ENCODE results near the gene ALG14. TPM values are rescaled to one million over a fixed set of nuclear protein-coding genes. Genes with fewer than 3 reads are reported as not detected.

Gene ALG14
- total and polyA plus RNA-seq, 2 donors (not counting 3 experiments of a cell fraction or from before 2014, with no cell fraction given): 2.6 to 8.6 TPM

DNA sequence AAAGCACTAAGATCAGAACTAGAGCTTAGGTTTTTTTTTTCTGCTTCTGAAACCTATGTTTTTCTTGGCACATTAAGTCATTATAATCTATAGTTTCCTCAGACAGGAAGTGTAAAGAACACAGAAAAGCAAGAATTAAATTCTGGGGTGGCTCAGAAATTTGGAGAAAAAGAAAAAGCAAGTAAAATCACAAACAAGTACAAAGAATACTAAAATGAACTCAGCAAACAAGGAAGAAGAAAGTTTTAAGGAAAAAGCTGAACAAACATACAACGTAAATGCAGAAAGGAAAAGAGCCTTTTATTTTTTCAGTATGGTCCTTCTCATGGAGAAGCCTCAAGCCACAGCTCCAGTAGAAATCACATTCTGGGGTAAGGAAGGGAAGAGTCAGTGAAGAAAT, 137.3 kb downstream of the ALG14 start:
- peak; percentile 49 for FAIRE-seq
- BruUV-seq (replicated peaks): no TSS peak
- Histone ChIP-seq H3K9ac (replicated peaks; ENCODE audit: extremely low read depth, insufficient read depth, low read length) (peak overlapping the region; percentile 24), H3K79me2 (ENCODE audit: control insufficient read depth, insufficient read depth, low read length) (no peaks in the 10 kb centered on the region), H4K20me1 (replicated peaks; ENCODE audit: control insufficient read depth, extremely low read depth, insufficient read depth, low read length) (no peaks in the 10 kb centered on the region), H3K4me2 (ENCODE audit: insufficient read depth, low read length) (peak overlapping the region; percentile 89), H3K4me1 (ENCODE audit: control insufficient read depth, extremely low read depth, insufficient read depth, low read length) (peaks cover 35% of the 10 kb centered on the region), H3K36me3 (ENCODE audit: control insufficient read depth in 2 of 2, extremely low read depth in 1 of 2, insufficient read depth in 2 of 2, low read length in 2 of 2) (no peaks in the 10 kb centered on the region), H3K9me3 (replicated peaks; ENCODE audit: control insufficient read depth, insufficient read depth, low read length) (no peaks in the 10 kb centered on the region), H3K9me1 (replicated peaks; ENCODE audit: control insufficient read depth, extremely low read depth, insufficient read depth, low read length) (no peaks in the 10 kb centered on the region), H2AFZ (ENCODE audit: low read depth, low read length) (no peak overlapping the region), H3K27ac (ENCODE audit: insufficient read depth, low read depth, low read length) (peak overlapping the region; percentile 54), H3K27me3 (ENCODE audit: control insufficient read depth in 2 of 2, insufficient read depth in 2 of 2, low read length in 2 of 2) (no peaks in the 10 kb centered on the region), H3K4me3 (replicated peaks in 1 of 3; ENCODE audit: insufficient read depth in 1 of 3, low read depth in 1 of 3, low read length in 3 of 3) (no peak overlapping the region)
- CTCF ChIA-PET: interaction anchor here (1.1 to 4.0 kb wide), 9 partner anchors 8 to 108 kb away, joined by 4 to 35 read pairs (median 6); partner anchors contain the start of gene CNN3
- intact Hi-C loops (cut with micrococcal nuclease) (loop anchor here (1.0 kb wide), 1 partner anchor 8 kb away; the partner anchor contains the start of gene CNN3), dilution Hi-C loops (cut with MboI; ENCODE audit: extremely low pct_ligation_motif_present, low sequenced_read_pairs) (no loop called here)
- POLR2A ChIA-PET: interaction anchor here (0.6 kb wide), 1 partner anchor 27 kb away, joined by 3 read pairs; no protein-coding TSS in a partner anchor
- TF ChIP-seq, protein P1, sequence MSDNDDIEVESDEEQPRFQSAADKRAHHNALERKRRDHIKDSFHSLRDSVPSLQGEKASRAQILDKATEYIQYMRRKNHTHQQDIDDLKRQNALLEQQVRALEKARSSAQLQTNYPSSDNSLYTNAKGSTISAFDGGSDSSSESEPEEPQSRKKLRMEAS (IDR thresholded peaks at IDR 0.05; ENCODE audit: insufficient read depth, insufficient read length): no peak
- TF ChIP-seq POLR2AphosphoS5 (IDR thresholded peaks at IDR 0.05; ENCODE audit: insufficient read depth, low read depth, low read length) (no peak), POLR2A (IDR thresholded peaks at IDR 0.05; ENCODE audit: low read depth, low read length) (no peak), FOS (IDR thresholded peaks at IDR 0.05; ENCODE audit: borderline replicate concordance, insufficient read depth, low read length) (no peak), MYC (IDR thresholded peaks at IDR 0.05; ENCODE audit: low read depth, low read length) (no peak), GATA2 (IDR thresholded peaks at IDR 0.05; ENCODE audit: insufficient read depth, insufficient read length, low read depth, low read length) (no peak), EZH2 (IDR thresholded peaks at IDR 0.05; ENCODE audit: borderline replicate concordance, low read depth, low read length, severe bottlenecking) (no peak), JUN (IDR thresholded peaks at IDR 0.05; ENCODE audit: borderline replicate concordance, insufficient read depth, insufficient read length, low read depth) (no peak)
- TF ChIP-seq, protein P2, sequence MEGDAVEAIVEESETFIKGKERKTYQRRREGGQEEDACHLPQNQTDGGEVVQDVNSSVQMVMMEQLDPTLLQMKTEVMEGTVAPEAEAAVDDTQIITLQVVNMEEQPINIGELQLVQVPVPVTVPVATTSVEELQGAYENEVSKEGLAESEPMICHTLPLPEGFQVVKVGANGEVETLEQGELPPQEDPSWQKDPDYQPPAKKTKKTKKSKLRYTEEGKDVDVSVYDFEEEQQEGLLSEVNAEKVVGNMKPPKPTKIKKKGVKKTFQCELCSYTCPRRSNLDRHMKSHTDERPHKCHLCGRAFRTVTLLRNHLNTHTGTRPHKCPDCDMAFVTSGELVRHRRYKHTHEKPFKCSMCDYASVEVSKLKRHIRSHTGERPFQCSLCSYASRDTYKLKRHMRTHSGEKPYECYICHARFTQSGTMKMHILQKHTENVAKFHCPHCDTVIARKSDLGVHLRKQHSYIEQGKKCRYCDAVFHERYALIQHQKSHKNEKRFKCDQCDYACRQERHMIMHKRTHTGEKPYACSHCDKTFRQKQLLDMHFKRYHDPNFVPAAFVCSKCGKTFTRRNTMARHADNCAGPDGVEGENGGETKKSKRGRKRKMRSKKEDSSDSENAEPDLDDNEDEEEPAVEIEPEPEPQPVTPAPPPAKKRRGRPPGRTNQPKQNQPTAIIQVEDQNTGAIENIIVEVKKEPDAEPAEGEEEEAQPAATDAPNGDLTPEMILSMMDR (IDR thresholded peaks at IDR 0.05; ENCODE audit: extremely low read depth in 1 of 2, insufficient read depth in 1 of 2, low read depth in 1 of 2, low read length in 2 of 2): no peak
- DNase-seq (ENCODE audit: low read depth, low spot score): peak; percentile 83

Data from endothelial cell of umbilical vein (primary cell).